GM13976 (cell line): ENCODE data around the gene ARRDC5.
"Not testable (repeated sequence)": the region's sequence is repeated elsewhere in the genome, so short reads cannot be mapped to it uniquely, and the experiment has no call there.

Source experiments
- DNase-seq: peaks from one replicate; pipeline ENCODE4 v3.0.0; 2012; ENCODE audit warnings: low spot score
- CTCF ChIP-seq: IDR thresholded peaks from 2 replicates; pipeline ENCODE4 v1.5.1; 2012; ENCODE audit warnings: borderline replicate concordance, mild to moderate bottlenecking; ENCODE audit not compliant: insufficient read depth; ENCODE audit errors: extremely low read depth, missing control alignments, control extremely low read depth
- in situ Hi-C: fragments of 300-500 bp; cut with MboI; formaldehyde crosslinking; loops from one replicate; pipeline ENCODE4 v1.12.0; 2022; ENCODE audit warnings: low sequenced_read_pairs, mixed read lengths, inconsistent platforms; ENCODE audit not compliant: unreplicated experiment

Gene ARRDC5

GRCh38 chr19:4902796-4903195, at the start of gene ARRDC5:
Gene ARRDC5, minus strand, starts transcription at chr19:4902896. Its CDS starts 71 bp downstream, at chr19:4902825.
- DNase-seq: no peak

DNA sequence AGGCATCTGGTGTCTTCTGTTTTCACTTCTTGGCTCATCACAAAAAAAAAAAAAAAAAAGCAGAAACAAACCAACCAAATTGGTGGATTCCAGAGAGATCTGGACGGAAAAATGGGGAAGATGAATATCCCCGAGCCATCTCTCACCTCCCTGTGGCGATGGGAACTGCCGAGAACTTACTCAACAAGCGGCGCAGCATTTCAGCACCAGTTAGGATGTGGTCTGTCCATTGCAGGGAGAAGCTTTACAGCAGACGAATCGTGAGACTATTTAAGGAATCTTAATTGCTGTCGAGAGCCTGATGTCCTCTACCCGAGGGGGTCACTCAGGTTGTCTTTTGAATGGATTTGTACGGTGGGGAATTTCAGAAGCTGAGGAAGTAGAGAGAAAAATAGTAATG, 49.0 kb upstream of the ARRDC5 start:
- no peak for DNase-seq
- TF ChIP-seq CTCF: no peak
- in situ Hi-C loops: no loop called here

More at GRCh38 chr19:4902796-4903195, at the start of gene ARRDC5:
- no peak for TF ChIP-seq CTCF
- in situ Hi-C loops: no loop called here

DNA sequence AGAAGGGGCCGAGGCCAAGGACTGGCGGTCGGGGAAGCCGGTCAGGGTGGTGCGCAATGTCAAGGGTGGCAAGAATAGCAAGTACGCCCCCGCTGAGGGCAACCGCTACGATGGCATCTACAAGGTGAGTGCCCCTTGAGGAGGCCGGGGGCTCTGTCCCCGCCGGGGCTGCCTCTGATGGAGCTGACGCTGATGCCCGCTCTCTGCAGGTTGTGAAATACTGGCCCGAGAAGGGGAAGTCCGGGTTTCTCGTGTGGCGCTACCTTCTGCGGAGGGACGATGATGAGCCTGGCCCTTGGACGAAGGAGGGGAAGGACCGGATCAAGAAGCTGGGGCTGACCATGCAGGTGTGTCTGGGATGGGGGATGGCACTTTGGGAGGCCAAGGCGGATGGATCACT, 48.0 kb upstream of the ARRDC5 start:
- DNase-seq, in situ Hi-C loops: not testable (repeated sequence)

DNA sequence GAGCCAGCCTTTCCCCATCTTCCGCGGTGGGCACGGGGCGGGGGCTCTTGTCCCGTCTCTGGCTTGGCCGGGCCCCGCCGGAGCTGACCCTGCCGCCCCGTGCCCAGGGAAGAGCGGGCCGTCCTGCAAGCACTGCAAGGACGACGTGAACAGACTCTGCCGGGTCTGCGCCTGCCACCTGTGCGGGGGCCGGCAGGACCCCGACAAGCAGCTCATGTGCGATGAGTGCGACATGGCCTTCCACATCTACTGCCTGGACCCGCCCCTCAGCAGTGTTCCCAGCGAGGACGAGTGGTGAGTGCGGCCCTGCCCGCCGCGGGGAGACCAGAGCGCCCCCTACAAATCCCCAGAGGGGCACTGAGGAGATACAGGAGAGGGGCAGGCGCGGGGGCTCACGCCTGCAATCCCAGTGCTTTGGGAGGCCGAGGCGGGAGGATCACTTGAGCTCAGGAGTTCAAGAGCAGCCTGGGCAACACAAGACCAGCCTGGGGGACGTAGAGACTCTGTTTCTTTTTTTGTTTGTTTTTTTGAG, 39.0 kb upstream of the ARRDC5 start:
- in situ Hi-C loops, DNase-seq: not testable (repeated sequence)

DNA sequence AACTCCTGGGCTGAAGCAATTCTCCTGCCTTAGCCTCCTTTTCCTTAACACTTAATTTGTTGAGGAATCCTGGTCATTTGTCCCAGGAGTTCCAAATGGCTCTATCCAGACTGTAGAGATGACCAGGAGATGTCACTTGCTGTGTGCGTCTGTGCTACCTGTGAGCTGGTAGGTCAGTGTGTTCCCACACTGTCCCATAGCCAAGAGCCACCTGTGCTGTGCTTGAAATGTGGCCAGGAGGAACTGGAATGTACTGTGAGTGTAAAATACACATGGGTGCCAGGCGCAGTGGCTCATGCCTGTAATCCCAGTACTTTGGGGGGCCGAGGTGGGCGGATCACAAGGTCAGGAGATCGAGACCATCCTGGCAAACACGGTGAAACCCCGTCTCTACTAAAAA, 36.8 kb upstream of the ARRDC5 start:
- TF ChIP-seq CTCF: no peak
- DNase-seq: no peak
- in situ Hi-C loops: no loop called here

GRCh38 chr19:4938461-4938860, 35.8 kb upstream of the ARRDC5 start:
- in situ Hi-C loops, DNase-seq: not testable (repeated sequence)

- TF ChIP-seq CTCF: no peak
- DNase-seq: no peak
- in situ Hi-C loops: no loop called here
Observed at GRCh38 chr19:4937060-4937459, 34.4 kb upstream of the ARRDC5 start.

DNA sequence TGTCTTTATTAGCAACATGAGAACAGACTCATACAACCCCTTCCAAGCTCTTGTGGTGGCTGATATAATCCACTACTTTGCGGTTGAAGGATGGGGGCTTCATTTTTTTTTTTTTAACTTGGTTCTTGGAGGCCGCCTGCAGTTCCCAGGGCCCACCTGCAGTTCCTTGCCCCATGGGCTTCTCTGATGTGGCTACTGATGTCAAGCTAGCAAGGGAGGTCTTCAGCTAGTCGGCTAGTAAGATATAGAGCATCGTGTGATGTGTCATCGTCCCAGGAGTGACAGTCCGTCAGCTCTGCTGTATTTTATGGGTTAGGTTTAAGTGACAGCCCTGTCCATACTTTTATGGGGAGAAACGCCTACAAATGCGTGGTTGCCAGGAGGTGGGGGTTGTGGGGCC, 32.7 kb upstream of the ARRDC5 start:
- DNase-seq: no peak
- in situ Hi-C loops: no loop called here
- TF ChIP-seq CTCF: no peak
